Stimulated activated CD8-positive, alpha-beta memory T cell treated with anti-CD3 and anti-CD28 coated beads, Interleukin-4, amount 100 ng/mL, for 1 hour (primary cell): Measurements from ENCODE around the gene ZFPM1.
"Not testable (repeated sequence)": the region's sequence is repeated elsewhere in the genome, so short reads cannot be mapped to it uniquely, and the experiment has no call there.

Experiments used
- DNase-seq, 2 donors: peaks; one replicate each; pipeline ENCODE4 v3.0.0-alpha.2; 2020; ENCODE audit warnings: low read depth in 2 of 2, low spot score in 1 of 2

Gene ZFPM1

DNA sequence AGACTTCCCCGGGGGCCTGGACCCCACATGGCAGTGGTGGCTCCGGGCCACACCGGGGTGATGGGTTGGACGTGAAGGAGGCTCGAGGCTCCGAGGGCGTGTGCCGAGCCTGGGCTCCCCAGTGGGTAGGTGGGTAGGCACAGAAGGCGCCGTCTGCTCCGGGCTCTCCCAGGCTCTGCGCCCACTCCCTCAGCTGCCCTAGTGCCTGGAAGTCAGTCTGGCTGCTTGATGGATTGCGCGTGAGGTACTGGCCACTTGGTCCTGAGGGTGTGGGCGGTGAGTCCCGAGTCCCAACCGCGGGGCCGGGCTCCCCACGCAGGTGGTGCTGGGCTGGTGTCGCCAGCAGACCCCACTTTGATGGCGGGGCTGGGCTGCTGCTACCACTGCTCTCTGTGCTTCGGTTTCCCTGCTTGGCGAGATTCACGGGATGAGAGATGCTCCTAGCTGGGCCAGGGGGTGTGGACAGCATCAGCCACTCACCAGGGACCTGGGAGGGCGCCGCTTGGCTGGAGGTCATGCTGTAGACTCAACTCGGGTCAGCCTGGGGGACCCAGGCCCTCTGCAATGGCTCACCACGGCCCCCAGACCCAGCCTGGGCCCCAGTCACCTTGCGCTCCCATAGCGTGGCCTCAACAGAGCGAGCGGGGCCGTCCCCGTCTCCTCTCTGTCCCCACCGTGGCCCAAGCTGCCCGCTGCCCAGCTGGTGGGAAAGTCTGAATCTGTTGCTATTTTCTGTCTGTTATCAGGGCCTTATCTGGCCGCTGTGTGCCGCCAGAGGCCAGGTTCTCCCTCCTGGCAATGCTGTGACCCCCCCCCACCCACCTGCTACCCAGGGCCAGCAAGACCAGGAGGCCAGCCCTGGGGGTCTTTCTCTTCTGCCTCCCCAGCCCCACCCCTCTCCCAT, 26.1 kb downstream of the ZFPM1 start:
- no peak for DNase-seq

- no peak for DNase-seq
Observed at GRCh38 chr16:88479793-88480760, 27.0 kb downstream of the ZFPM1 start.

DNA sequence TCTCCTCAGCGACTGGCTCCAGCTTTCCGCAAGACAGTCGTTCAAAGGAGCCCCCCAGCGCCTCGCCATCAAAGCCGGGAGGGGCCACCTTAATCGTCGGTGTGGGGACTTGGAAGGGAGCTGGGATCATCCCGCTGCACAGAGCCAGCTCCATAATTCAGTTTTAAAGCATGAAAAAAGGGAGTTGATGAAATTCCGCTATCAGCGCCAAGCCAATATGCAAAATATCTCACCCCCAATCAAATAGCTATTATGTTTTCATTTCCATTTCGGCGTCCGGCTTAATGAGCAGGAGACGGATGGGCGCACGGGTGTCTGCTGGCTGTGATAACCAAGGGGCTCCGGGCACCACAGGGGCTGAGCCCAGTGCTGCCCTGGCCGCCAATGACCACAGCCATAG, 27.7 kb downstream of the ZFPM1 start:
- DNase-seq: no peak

DNA sequence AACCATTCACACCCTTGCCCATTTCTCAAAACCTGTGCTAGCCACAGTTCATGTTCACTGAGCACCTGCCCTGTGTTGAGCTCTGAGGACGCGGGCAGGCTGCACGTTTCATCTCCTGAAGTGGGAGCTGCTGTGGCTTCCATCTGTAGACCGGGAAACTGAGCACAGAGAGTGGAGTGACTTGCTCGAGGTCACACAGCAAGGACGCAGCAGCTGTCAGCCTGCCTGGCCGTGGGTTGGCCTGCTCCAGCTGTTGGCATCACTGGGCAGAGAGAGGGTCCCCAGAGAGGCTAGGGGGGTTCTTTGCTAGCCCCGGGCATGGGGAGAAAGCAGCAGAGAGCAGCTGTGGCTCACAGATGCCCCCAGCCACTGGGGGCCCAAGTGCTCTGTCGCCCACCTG, 28.8 kb downstream of the ZFPM1 start:
- no peak for DNase-seq

DNA sequence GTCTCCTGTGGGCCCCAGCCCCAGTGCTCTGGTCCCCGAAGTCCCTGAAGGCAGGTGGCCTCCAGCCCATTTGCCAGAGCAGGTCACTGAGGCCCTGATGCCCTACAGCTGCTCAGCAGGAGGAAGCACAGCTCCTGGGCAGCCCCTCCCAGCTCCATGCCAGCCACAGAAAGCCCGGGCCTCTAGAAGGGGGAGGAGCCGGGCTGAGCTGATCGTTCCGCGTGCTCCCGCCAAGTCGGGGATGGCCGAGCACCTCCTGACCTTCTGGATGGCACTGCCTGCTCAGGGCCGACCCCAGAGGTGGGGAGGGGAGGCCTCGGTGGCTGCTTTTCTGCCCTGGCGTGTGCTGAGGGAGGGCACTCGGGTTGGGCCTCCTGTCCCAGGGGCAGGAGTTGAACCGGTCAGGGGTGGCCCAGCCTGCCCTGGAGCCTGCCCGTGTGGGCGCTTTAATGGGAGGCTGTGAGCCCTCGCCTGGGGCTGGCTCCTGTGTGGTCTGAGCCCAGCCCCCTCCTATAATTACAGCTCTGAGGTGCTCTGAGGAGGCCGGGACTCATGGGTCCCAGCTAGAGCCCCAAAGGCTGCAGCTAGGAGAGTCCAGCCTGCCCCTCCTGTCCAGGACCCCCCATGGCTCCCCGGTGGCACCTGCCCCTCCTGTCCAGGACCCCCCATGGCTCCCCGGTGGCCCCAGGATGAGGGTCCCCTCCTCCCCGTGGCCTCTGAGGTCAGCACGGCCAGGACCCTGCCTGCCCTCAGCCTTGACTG, 29.7 kb downstream of the ZFPM1 start:
- DNase-seq: no peak

DNA sequence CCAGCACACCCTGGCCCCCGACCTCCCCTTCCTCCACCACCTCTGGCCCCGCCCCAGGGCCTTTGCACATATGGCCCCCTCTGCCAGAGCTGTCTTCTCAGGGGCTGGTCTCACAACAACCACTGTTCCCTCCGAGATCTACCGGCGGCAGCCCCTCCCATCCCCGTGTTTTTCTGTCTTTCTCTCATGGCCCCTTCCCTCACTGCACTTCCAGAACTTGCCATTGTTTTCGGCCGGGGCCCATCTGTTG, 30.2 kb downstream of the ZFPM1 start:
- no peak for DNase-seq

DNA sequence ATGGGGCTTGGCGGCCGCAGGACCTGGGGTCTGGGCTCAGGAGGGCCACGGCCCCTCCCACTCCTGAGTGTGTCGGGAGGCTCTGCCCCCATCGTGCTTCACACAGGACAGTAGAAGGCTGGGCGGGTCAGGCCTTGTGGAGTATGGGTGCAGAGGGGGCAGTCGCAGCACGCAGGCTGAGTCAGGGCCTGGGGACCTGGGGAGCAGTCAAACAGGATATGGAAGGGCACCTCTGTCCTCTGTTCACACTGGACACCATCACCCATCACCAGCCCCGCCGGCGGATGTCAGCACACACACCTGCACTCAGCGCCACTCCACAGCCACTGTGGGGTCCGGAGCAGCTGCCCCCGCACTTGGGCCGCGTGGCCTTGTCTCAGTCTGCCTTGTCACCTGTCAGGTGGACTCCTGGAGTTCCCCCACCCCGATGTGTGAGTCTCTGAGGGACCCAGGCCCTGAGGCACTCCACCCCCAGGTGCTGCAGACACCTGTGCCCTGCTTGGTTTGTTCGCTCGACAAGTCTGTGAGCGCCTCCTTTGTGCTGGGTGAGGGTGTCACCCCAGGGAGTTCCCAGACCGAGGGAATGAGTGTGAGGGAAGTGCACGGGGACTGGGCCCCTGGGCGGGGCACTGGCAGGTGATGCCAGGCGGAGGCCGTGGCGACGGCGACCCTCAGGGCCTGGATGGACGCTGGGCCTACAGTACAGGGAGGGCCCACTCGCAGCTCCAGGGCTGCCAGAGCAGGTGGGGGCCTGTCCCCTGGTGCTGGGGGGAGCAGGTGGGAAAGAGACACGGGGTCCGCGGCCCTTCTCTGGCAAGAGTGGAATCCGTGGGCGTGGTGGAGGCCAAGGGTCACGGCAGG, 31.7 kb downstream of the ZFPM1 start:
- no peak for DNase-seq

GRCh38 chr16:88485366-88485741, 32.3 kb downstream of the ZFPM1 start:
- DNase-seq: not testable (repeated sequence)

DNA sequence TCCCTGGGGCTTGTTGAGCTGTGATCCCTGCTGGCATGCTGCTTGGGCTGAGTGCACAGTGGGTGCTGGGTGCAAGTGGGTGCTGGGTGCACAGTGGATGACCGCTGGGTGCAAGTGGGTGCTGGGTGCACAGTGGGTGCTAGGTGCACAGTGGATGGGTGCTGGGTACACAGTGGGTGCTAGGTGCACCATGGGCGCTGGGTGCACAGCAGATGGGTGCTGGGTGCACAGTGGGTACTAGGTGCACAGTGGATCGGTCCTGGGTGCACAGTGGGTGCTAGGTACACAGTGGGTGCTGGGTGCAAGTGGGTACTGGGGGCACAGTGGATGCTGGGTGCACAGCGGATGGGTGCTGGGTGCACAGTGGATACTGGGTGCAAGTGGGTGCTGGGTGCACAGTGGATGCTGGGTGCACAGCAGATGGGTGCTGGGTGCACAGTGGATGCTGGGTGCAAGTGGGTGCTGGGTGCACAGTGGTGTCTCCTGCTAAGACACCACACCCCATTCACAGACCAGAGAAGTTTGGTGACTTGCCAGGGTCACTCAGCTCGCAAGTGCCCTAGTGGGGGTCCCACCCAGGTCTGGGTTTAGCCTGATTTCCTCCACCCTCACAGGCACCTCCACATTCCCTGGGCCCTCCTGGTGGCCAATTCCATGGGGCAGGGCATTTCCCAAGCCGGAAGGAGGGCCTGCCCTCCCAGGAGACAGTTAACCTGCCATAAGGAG, 33.5 kb downstream of the ZFPM1 start:
- no peak for DNase-seq

DNA sequence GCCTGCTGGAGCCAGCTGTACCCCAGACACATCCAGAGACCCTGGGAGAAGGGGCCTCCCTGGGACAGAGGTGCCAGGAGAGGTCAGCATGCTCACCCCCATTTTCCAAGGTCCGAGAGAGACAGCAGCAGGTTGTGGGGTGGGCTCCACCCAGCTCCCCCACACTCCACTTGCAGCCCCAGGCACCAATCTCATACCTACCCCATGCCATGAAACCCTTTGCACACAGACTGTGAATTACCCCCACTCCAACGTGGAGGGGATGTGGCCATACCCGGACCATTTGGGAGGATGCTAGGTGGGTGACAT, 34.0 kb downstream of the ZFPM1 start:
- no peak for DNase-seq

DNA sequence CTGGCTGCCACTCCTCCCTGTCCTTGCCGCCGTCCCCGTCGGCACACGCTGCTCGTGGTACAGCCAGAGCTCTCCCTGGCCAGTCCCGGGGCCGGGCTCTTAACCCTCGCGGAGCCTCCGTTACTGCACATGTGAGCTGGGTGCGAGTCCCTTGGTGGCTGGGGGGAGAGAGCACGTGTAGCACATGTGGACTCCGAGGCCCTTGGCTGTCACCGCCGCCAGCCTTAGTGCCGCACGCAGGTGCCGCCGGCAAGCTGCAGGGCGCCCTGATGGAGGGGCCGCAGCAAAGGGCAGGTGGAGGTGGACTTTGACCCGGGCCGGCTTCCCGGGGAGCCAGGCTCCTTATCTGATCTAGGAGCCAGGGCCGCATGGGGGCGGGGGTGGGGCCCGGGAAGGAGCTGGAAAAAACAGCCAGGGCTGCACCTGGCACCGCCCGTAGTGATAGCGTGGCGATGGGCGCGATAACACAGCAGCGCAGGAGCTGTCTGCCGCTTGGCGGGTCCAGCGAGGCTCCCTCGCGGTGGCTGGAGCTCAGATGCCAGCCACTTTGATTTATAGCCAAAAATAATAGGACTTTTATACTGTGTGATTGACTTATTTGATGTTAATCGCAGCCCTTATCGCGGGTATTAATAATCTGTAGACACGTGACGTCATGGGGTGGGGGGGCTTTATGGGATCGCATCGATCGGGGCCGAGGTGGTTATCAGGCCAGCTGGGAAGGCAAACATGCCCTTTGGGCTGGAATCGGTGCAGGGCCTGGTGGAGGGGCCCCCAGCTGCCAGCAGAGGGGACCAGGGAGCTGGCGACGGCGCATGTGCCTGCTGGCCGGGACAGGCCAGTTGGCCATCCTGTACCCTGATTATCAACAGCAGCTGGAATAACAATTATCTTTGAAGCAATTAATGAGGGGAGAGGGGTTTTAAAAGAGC, 35.1 kb downstream of the ZFPM1 start:
- DNase-seq: no peak

DNA sequence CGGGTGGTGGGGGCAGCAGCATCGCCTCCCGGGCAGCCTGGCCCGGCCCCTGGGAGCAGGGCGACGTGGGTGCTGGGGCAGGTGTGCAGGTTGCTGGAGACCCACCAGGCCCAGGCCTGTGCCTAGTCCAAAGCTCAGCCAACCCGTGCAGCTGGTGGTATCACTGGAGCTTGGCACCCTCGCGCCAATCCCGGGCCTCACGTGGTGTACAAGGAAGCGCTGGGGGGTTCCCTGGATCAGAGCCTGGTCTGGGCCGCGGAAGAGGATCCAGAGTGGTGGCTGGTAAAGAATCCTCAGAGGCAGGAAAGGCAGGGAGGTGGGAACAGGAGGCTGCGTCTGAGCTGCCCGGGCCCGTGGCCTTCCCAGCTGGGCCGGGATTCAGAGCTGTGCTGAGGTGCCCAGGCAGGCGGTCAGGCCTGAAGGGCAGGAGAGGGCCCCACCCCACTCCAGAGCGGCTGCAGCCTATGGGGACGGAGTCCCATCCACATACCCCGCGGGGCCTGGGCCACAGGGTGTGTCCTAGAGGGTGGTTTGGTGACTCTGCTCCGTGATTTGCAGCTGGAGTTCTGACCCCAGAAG, 36.2 kb downstream of the ZFPM1 start:
- no peak for DNase-seq

DNA sequence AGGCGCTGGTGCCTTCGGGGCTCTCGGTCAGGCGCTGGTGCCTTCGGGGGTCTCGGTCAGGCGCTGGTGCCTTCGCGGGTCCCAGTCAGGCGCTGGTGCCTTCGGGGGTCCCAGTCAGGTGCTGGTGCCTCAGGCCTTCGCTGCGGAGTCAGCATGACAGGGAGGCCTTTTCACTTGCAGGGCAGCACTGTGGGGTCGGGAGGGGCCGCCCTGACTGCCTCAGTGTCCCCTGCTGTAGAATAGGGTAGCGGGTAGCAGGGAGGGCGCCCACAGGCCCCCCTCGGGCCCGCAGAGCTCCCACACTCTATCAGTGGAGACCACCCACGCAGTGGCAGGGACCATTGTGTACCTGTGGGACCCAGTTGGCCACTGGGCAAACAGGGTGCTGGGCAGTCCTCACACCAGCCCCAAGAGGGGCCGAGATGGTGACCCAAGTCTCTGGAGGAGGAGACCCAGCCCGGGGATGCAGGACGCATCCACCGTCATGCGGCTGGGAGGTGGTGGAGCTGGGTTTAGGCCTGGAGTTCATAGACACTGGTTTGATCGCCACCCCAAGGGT, 38.0 kb downstream of the ZFPM1 start:
- DNase-seq: no peak

DNA sequence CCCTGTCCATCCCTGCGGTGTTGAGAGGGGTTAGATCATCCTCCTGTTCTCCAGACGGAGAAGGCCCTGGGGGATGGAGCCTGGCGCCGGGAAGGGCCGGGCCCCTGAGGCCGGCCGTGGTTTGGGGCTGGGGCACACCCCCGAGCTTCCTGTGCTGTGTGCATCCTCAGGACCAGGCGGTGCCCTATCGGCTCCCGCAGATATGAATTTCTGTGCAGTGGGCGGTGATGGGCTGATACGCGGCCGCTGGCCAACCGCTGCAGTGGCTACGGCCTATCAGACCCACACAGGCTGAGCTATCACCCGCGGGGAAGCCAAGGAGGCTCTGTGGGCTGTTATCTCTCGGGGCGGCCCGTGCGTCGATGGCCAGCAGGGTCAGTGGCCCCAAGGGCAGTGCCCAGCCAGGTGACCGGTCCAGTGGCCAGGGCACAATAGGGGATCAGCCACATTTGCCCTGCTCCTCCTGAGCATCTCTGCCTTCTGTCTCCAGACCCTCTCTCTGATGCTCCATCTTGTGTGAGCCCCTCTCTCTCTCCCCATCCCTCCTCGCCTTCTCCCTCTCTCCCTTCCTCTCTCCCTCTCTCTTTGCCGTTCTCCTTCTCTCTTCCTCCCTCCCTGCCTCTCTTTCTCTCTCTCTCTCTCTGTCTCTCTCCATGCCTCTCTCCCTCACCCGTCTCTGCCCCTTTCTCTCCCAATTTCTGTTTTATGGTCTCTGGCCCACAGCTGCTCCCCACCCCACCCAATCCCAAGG, 38.7 kb downstream of the ZFPM1 start:
- no peak for DNase-seq

GRCh38 chr16:88493879-88494278, 40.8 kb downstream of the ZFPM1 start:
- no peak for DNase-seq

GRCh38 chr16:88494335-88495154, 41.5 kb downstream of the ZFPM1 start:
- no peak for DNase-seq

GRCh38 chr16:88495268-88495772, 42.2 kb downstream of the ZFPM1 start:
- DNase-seq: no peak
